ENCODE results near the gene ARL3. TPM values are rescaled to one million over a fixed set of nuclear protein-coding genes. Genes with fewer than 3 reads are reported as not detected.

The ARL3 gene
- total and polyA plus RNA-seq, 2 of the 4 experiments (the other 2 are of a cell fraction): 5.0 to 14.3 TPM

DNA sequence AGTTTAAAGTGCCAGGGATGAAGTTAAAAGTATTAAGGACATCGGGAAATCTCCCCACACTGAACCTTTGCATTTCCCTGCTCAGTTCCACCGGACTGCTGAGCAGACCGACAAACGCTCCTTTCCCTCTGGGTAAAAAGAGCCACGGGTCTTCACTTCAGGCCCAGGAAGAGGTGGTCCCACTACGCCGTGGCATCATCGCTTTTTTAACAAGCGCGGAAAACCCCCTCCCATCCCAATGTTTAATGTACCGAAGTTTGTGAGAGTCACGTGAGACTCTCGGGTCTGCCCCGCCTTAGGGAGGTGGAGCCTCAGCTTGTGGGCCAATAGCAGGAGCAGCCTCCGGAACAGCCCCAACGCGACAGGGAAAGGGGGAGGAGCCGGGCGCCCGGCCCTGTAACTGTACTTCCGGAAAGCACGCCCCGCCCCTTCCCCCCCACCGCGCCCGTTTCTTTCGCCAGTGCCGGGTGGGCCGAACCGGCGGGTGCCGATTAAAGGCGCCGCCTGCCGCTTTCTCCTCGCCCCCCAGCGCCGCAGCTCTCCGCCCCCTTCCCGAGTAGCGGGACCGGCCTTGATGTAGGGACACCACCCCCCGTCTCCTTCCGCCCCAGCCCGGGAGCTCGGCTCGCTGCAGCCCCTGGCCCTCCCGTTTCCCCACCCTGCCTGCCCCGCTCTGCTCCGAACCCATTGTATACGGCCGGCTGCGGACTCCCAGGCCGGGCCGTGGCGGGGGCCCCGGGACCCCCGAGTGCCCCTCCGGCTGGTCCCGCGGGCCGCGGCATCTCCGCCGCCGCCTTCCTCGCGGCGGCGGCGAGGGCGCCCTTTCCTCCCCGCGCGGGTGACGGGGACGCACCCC lies 72.1 kb downstream of the ARL3 start:
- Histone ChIP-seq H2BK120ac (ENCODE audit: low read depth, low read length) (peak overlapping the region; percentile 41), H2BK15ac (ENCODE audit: low read depth, low read length) (peak overlapping the region; percentile 50; the same call in 1 of the 3 replicates), H3K9me3 (ENCODE audit: control insufficient read depth, insufficient read depth, low read length) (no peaks in the 10 kb centered on the region), H2AFZ (replicated peaks; ENCODE audit: low read length, poor library complexity) (peak overlapping the region; percentile 92), H4K20me1 (ENCODE audit: insufficient read depth, low read length) (peaks cover 27% of the 10 kb centered on the region), H3K27me3 (ENCODE audit: control insufficient read depth, insufficient read depth, low read length) (no peaks in the 10 kb centered on the region), H4K8ac (ENCODE audit: low read depth in 2 of 2, low read length in 2 of 2) (peak overlapping the region; percentile 82 to 98), H3K18ac (ENCODE audit: low read depth, low read length) (peak overlapping the region; percentile 89), H2AK5ac (ENCODE audit: low read depth, low read length) (peak overlapping the region; percentile 71), H3K36me3 (ENCODE audit: control insufficient read depth, insufficient read depth, low read length) (peaks cover 3% of the 10 kb centered on the region; the same call in 1 of the 2 replicates), H3K27ac (ENCODE audit: insufficient read depth, low read length) (peak overlapping the region; percentile 95), H4K91ac (ENCODE audit: insufficient read depth, low read depth, low read length) (peak overlapping the region; percentile 86), H3K4me2 (ENCODE audit: low read depth, low read length) (peak overlapping the region; percentile 92), H3K4me1 (ENCODE audit: control insufficient read depth, insufficient read depth, low read length) (peaks cover 2% of the 10 kb centered on the region; the same call in 1 of the 2 replicates), H2AK9ac (replicated peaks; ENCODE audit: low read depth, low read length, poor library complexity) (peak overlapping the region; percentile 98), H3K23ac (ENCODE audit: low read depth, low read length) (peak overlapping the region; percentile 55), H3K9ac (ENCODE audit: low read depth, low read length) (peak overlapping the region; percentile 94), H3K79me1 (ENCODE audit: low read depth in 1 of 2, low read length in 2 of 2) (peaks cover 0 to 14% of the 10 kb centered on the region in 2 experiments; a peak in 2 of 4 replicates), H3K4me3 (ENCODE audit: insufficient read depth, low read depth, low read length) (peak overlapping the region; percentile 77), H2BK20ac (ENCODE audit: low read depth, low read length) (no peak overlapping the region), H3K14ac (replicated peaks; ENCODE audit: low read depth, low read length) (peak overlapping the region; percentile 50), H3K4ac (ENCODE audit: low read depth, low read length) (peak overlapping the region; percentile 78), H2BK5ac (ENCODE audit: low read depth, low read length, poor library complexity, severe bottlenecking) (peak overlapping the region; percentile 92), H4K5ac (ENCODE audit: low read depth, low read length) (peak overlapping the region; percentile 69), H3K9me1 (ENCODE audit: insufficient read depth, low read length) (0 out of 2 replicates have a peak, but pooled peaks cover 3% of the 10 kb centered on the region), H3K56ac (ENCODE audit: extremely low read depth, insufficient read depth, low read length) (peak overlapping the region; percentile 85)
- dilution Hi-C loops (cut with HindIII; ENCODE audit: low sequenced_read_pairs, unreplicated experiment): no loop called here
- DNase-seq (peak; percentile 97), ATAC-seq (ENCODE audit: low read depth) (peak; percentile 71)
- POLR2A ChIA-PET (ENCODE audit: unreplicated experiment): interaction anchor here (0.7 to 1.4 kb wide), 2 partner anchors 14 kb away, joined by 3 to 12 read pairs; no protein-coding TSS in a partner anchor
- intact Hi-C loops (cut with micrococcal nuclease): loop anchor here (1.0 to 10.0 kb wide), 2 partner anchors 13 to 247 kb away; partner anchors contain the start of gene NFKB2
- peak; percentile 90 for TF ChIP-seq USF2 (IDR thresholded peaks at IDR 0.05; ENCODE audit: low read depth, low read length)
- TF ChIP-seq RAD21 (IDR thresholded peaks at IDR 0.05; ENCODE audit: low read length): no peak
- peak; percentile 62; the same call in 1 of the 2 replicates for TF ChIP-seq POLR2A (IDR thresholded peaks at IDR 0.05; ENCODE audit: low read depth, low read length)
- TF ChIP-seq CTCF (conservative IDR thresholded peaks at IDR 0.05; ENCODE audit: low read depth, low read length): 0 out of 2 replicates have a peak, but pooled peaks have one; percentile 0
- TF ChIP-seq RFX5 (IDR thresholded peaks at IDR 0.05; ENCODE audit: low read depth, low read length): no peak
- TF ChIP-seq BHLHE40 (IDR thresholded peaks at IDR 0.05; ENCODE audit: low read depth, low read length): peak; percentile 89
- TF ChIP-seq MAZ (IDR thresholded peaks at IDR 0.05; ENCODE audit: borderline replicate concordance, low read depth, low read length): peak; percentile 71; the same call in 1 of the 2 replicates
- TF ChIP-seq CEBPB (IDR thresholded peaks at IDR 0.05; ENCODE audit: low read depth, low read length): no peak
- TF ChIP-seq CHD1 (IDR thresholded peaks at IDR 0.05; ENCODE audit: low read depth, low read length): no peak
- BruUV-seq (replicated peaks): no TSS peak
- in situ Hi-C loops (cut with MboI; ENCODE audit: low sequenced_read_pairs): no loop called here
- 0% methylated on average over 23 of the region's 77 CpGs; no CpG with 5 or more reads in 1 of the 2 experiments for WGBS, 2 experiments (ENCODE audit: extremely low coverage in 2 of 2, insufficient read length in 1 of 2)
- CTCF ChIA-PET: interaction anchor here (0.6 to 1.0 kb wide), 3 partner anchors 10 to 1500 kb away, joined by 3 read pairs; no protein-coding TSS in a partner anchor

Measured in IMR-90 (cell line).